Hepatocyte (in vitro differentiated cells): ENCODE results near the gene POU2F2.

Source experiments
- EZH2 ChIP-seq: fragments of 200-600 bp; sonication (generic); IDR thresholded peaks from 2 replicates; pipeline ENCODE4 v1.6.1; 2016; ENCODE audit warnings: antibody characterized with exemption, mild to moderate bottlenecking, borderline replicate concordance
- EZH2phosphoT487 ChIP-seq: fragments of 200-600 bp; sonication (generic); IDR thresholded peaks from one replicate; pipeline ENCODE4 v1.6.1; 2018; ENCODE audit warnings: antibody characterized with exemption, mild to moderate bottlenecking, low read depth, moderate library complexity; ENCODE audit not compliant: unreplicated experiment, severe bottlenecking
- TF ChIP-seq, protein P1 (sequence below): fragments of 200-600 bp; sonication (generic); IDR thresholded peaks from 2 replicates; pipeline ENCODE4 v1.5.1; 2016; ENCODE audit warnings: antibody characterized with exemption, mild to moderate bottlenecking; ENCODE audit not compliant: poor library complexity

DNA sequence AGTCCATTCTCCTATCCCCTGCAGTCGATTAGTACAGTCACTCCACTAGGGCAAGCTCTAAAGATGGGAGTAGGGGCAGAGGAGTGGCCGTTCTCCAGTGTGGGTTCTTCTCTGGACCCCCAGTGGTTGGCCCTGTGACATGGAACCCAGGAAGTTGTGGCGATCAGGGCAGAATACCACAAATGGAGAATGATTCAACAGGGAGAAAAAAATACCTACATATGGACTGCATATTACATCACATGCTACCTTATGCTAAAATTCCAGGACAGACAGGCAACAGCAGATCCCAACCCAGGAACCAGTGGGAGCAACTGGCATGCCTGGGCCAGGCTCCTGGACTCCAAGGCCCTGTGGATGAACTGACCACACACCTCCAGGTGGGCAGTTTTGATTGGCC, 20.4 kb downstream of the POU2F2 start:
- TF ChIP-seq, protein P1, sequence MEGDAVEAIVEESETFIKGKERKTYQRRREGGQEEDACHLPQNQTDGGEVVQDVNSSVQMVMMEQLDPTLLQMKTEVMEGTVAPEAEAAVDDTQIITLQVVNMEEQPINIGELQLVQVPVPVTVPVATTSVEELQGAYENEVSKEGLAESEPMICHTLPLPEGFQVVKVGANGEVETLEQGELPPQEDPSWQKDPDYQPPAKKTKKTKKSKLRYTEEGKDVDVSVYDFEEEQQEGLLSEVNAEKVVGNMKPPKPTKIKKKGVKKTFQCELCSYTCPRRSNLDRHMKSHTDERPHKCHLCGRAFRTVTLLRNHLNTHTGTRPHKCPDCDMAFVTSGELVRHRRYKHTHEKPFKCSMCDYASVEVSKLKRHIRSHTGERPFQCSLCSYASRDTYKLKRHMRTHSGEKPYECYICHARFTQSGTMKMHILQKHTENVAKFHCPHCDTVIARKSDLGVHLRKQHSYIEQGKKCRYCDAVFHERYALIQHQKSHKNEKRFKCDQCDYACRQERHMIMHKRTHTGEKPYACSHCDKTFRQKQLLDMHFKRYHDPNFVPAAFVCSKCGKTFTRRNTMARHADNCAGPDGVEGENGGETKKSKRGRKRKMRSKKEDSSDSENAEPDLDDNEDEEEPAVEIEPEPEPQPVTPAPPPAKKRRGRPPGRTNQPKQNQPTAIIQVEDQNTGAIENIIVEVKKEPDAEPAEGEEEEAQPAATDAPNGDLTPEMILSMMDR, result no peak
- TF ChIP-seq EZH2phosphoT487 (no peak), EZH2 (no peak)
